Right lobe of liver (tissue), 4 donors: Measurements from ENCODE around the gene COL9A1.
"Not testable (repeated sequence)": the region's sequence is repeated elsewhere in the genome, so short reads cannot be mapped to it uniquely, and the experiment has no call there.

Experiments
- CTCF ChIP-seq, 4 donors: fragments of 200-600 bp in 3 of 4; fragments of 450-650 bp in 1 of 4; IDR thresholded peaks; one replicate each; pipeline versions ENCODE4 v1.5.1 to v1.8.0; 2016 to 2022; ENCODE audit warnings: antibody characterized with exemption in 4 of 4, mild to moderate bottlenecking in 2 of 4
- POLR2A ChIP-seq: fragments of 450-650 bp; IDR thresholded peaks from one replicate; pipeline ENCODE4 v1.6.1; 2017; ENCODE audit warnings: antibody characterized with exemption, mild to moderate bottlenecking
- donor health status: DM: no; HTN: no; CAD: no.
- donor health status: DM: no; HTN: no; CAD: no.
- donor health status: DM: no; HTN: yes; CAD: no.

- TF ChIP-seq CTCF (IDR thresholded peaks at IDR 0.05); POLR2A: not testable (repeated sequence)
Measured at GRCh38 chr6:70339810-70340209, 36.9 kb upstream of the COL9A1 start.
